Measurements from ENCODE around the gene FOLR2. TPM values are rescaled to one million over a fixed set of nuclear protein-coding genes. Genes with fewer than 3 reads are reported as not detected.

The FOLR2 gene
- polyA plus RNA-seq, 3 donors, result 54.7 to 63.8 (median 62.6) TPM

- H3K4me1 ChIP-seq (ENCODE audit: control insufficient read depth in 1 of 2, insufficient read depth in 2 of 2, low read length in 2 of 2), result peaks cover 44 to 53% of the 10 kb centered on the region in 2 donors
- Mint-ChIP-seq H3K27ac (peak overlapping the region; percentile 89 to 96 (median 94)), H3K36me3 (peaks cover 17 to 29% of the 10 kb centered on the region in 2 donors), H3K27me3 (ENCODE audit: low read depth in 3 of 3) (peaks cover 0 to 2% (median 0%) of the 10 kb centered on the region in 3 donors), H3K4me1 (peaks cover 47% of the 10 kb centered on the region), H3K9me3 (no peaks in the 10 kb centered on the region), H3K4me3 (peak overlapping the region; percentile 96 to 97)
- peaks cover 37% of the 10 kb centered on the region for H4K20me1 ChIP-seq (ENCODE audit: insufficient read depth, low read length)
- peak; percentile 0 for TF ChIP-seq CTCF (IDR thresholded peaks at IDR 0.05)
- no peaks in the 10 kb centered on the region for H3K27me3 ChIP-seq (ENCODE audit: control insufficient read depth in 2 of 2, insufficient read depth in 2 of 2, low read length in 2 of 2)
- intact Hi-C loops (cut with micrococcal nuclease), result loop anchor here (5.0 to 10.0 kb wide), 2 partner anchors 48 to 119 kb away; partner anchors contain the start of genes LAMTOR1 (in 1 of the 2) and TOMT (in 1 of the 2)
- peak overlapping the region; percentile 84 to 86 for H3K27ac ChIP-seq (ENCODE audit: low read depth in 1 of 2, low read length in 2 of 2)
- WGBS (ENCODE audit: insufficient coverage), result under 1% methylated on average over 80 of the region's 84 CpGs
- peaks cover 41% of the 10 kb centered on the region for H3K79me2 ChIP-seq (ENCODE audit: insufficient read depth, low read length)
- H3K9ac ChIP-seq (ENCODE audit: insufficient read depth, low read length, poor library complexity, severe bottlenecking), result peak overlapping the region; percentile 86
- H3K36me3 ChIP-seq (replicated peaks in 1 of 2; ENCODE audit: control insufficient read depth in 1 of 2, insufficient read depth in 2 of 2, low read length in 2 of 2), result peaks cover 24 to 26% of the 10 kb centered on the region in 2 donors
- H3K9me3 ChIP-seq (replicated peaks in 1 of 2; ENCODE audit: control insufficient read depth in 1 of 2, insufficient read depth in 1 of 2, low read length in 2 of 2), result no peaks in the 10 kb centered on the region
- H2AFZ ChIP-seq (ENCODE audit: insufficient read depth, low read depth, low read length, poor library complexity, severe bottlenecking), result peak overlapping the region; percentile 78
- peak overlapping the region; percentile 89 to 99 (median 90) for H3K4me3 ChIP-seq (replicated peaks in 1 of 3; ENCODE audit: low read depth in 2 of 3, low read length in 3 of 3)
- DNase-seq, result no peak
- peak overlapping the region; percentile 98 for H3K4me2 ChIP-seq (replicated peaks; ENCODE audit: extremely low read depth, low read length, poor library complexity, severe bottlenecking)
Observed at GRCh38 chr11:72223615-72224563, 7.3 kb downstream of the FOLR2 start.

- Histone ChIP-seq H3K79me2 (ENCODE audit: insufficient read depth, low read length) (peaks cover 41% of the 10 kb centered on the region), H3K9me3 (replicated peaks in 1 of 2; ENCODE audit: control insufficient read depth in 1 of 2, insufficient read depth in 1 of 2, low read length in 2 of 2) (no peaks in the 10 kb centered on the region), H3K4me2 (replicated peaks; ENCODE audit: extremely low read depth, low read length, poor library complexity, severe bottlenecking) (peak within 1 kb of the TSS; percentile 98), H3K36me3 (replicated peaks in 1 of 2; ENCODE audit: control insufficient read depth in 1 of 2, insufficient read depth in 2 of 2, low read length in 2 of 2) (peaks cover 33 to 35% of the 10 kb centered on the region in 2 donors), H2AFZ (ENCODE audit: insufficient read depth, low read depth, low read length, poor library complexity, severe bottlenecking) (peak within 1 kb of the TSS; percentile 78), H3K9ac (ENCODE audit: insufficient read depth, low read length, poor library complexity, severe bottlenecking) (peak within 1 kb of the TSS; percentile 86), H4K20me1 (ENCODE audit: insufficient read depth, low read length) (peaks cover 46% of the 10 kb centered on the region), H3K4me3 (replicated peaks in 1 of 3; ENCODE audit: low read depth in 2 of 3, low read length in 3 of 3) (peak within 1 kb of the TSS; percentile 89 to 99 (median 90)), H3K27me3 (ENCODE audit: control insufficient read depth in 2 of 2, insufficient read depth in 2 of 2, low read length in 2 of 2) (no peaks in the 10 kb centered on the region), H3K27ac (ENCODE audit: low read depth in 1 of 2, low read length in 2 of 2) (peak within 1 kb of the TSS; percentile 84 to 86), H3K4me1 (ENCODE audit: control insufficient read depth in 1 of 2, insufficient read depth in 2 of 2, low read length in 2 of 2) (peaks cover 42 to 51% of the 10 kb centered on the region in 2 donors)
- peak in 2 of 3 donors; percentile 36 to 44 for DNase-seq
- Mint-ChIP-seq H3K9me3 (no peaks in the 10 kb centered on the region), H3K36me3 (peaks cover 26 to 38% of the 10 kb centered on the region in 2 donors), H3K4me3 (peak within 1 kb of the TSS; percentile 96 to 97), H3K27me3 (ENCODE audit: low read depth in 3 of 3) (peaks cover 0 to 2% (median 0%) of the 10 kb centered on the region in 3 donors), H3K27ac (peak within 1 kb of the TSS; percentile 89 to 96 (median 94)), H3K4me1 (peaks cover 49% of the 10 kb centered on the region)
- WGBS (ENCODE audit: insufficient coverage), result under 1% methylated on average over 72 of the region's 81 CpGs
- intact Hi-C loops (cut with micrococcal nuclease), result loop anchor here (5.0 to 10.0 kb wide), 3 partner anchors 42 to 120 kb away; partner anchors contain the start of genes LAMTOR1 (in 1 of the 2) and TOMT (in 1 of the 2)
- no peak for TF ChIP-seq CTCF (IDR thresholded peaks at IDR 0.05)
Observed at GRCh38 chr11:72224564-72225410, 8.2 kb downstream of the FOLR2 start, which contains the start of gene INPPL1. Gene INPPL1, plus strand, starts transcription at chr11:72224767. Its CDS starts 218 bp downstream, at chr11:72224985.

Measured in CD14-positive monocyte (primary cell).